Vagina (tissue), 2 donors: ENCODE data around the gene MAZ. TPM values are rescaled to one million over a fixed set of nuclear protein-coding genes. Genes with fewer than 3 reads are reported as not detected.
"Not testable (repeated sequence)": the region's sequence is repeated elsewhere in the genome, so short reads cannot be mapped to it uniquely, and the experiment has no call there.

Source experiments
- DNase-seq, 2 donors: peaks; one replicate each; pipeline ENCODE4 v3.0.0-alpha.2; 2017; ENCODE audit errors: extremely low spot score in 2 of 2
- H3K27ac ChIP-seq: fragments of 200-600 bp; sonication (generic); one replicate; pipeline ENCODE4 v1.5.1; 2019
- H3K27me3 ChIP-seq: fragments of 200-600 bp; sonication (generic); one replicate; pipeline ENCODE4 v1.5.1; 2019
- H3K36me3 ChIP-seq, 2 donors: fragments of 200-600 bp; sonication (generic); one replicate each; pipeline ENCODE4 v1.5.1; 2017 to 2019
- H3K4me1 ChIP-seq: fragments of 200-600 bp; sonication (generic); one replicate; pipeline ENCODE4 v1.5.1; 2019
- H3K4me3 ChIP-seq, 2 donors: fragments of 200-600 bp; sonication (generic); 1 replicate in 1 of 2; 2 replicates in 1 of 2; pipeline ENCODE4 v1.5.1; 2016 to 2019
- H3K9me3 ChIP-seq: fragments of 200-600 bp; sonication (generic); one replicate; pipeline ENCODE4 v1.5.1; 2019
- CTCF ChIP-seq, 3 experiments: fragments of 450-650 bp in 2 of 3; fragments of 200-600 bp in 1 of 3; sonication (generic) in 1 of 3; IDR thresholded peaks; one replicate each; pipeline ENCODE4 v1.5.1; 2017 to 2019; ENCODE audit warnings: antibody characterized with exemption in 3 of 3, mild to moderate bottlenecking in 2 of 3, moderate library complexity in 2 of 3
- POLR2A ChIP-seq, 2 donors: fragments of 450-650 bp; IDR thresholded peaks; one replicate each; pipeline ENCODE4 v1.6.1; 2017; ENCODE audit warnings: antibody characterized with exemption in 2 of 2, mild to moderate bottlenecking in 2 of 2, moderate library complexity in 2 of 2
- POLR2AphosphoS5 ChIP-seq, 2 donors: sonication (generic); formaldehyde crosslinking; IDR thresholded peaks; one replicate each; pipeline ENCODE4 v1.9.0; 2017; ENCODE audit warnings: antibody characterized with exemption in 2 of 2, mild to moderate bottlenecking in 2 of 2, low read depth in 1 of 2; ENCODE audit not compliant: insufficient read depth in 1 of 2
- intact Hi-C: fragments of 100-400 bp; cut with DNase I; formaldehyde crosslinking; loops from one replicate; pipeline ENCODE4 v1.15.1; 2023
- total RNA-seq: library from RNA; depleted of rRNA; stranded (reverse); fragments of >200 nt; gene quantifications from one replicate; pipeline ENCODE4 v1.2.3, GENCODE V29; 2016

MAZ gene
- total RNA-seq, 1 donor from 2014 or later, result 87.7 TPM

GRCh38 chr16:29825145-29826044 is 19.1 kb downstream of the MAZ start:
- Histone ChIP-seq H3K9me3 (no peaks in the 10 kb centered on the region), H3K4me3 (peak overlapping the region in 1 of 2 donors; percentile 17), H3K27ac (peak overlapping the region; percentile 93), H3K36me3 (peaks cover 0 to 3% of the 10 kb centered on the region in 2 donors), H3K4me1 (peaks cover 83% of the 10 kb centered on the region), H3K27me3 (no peaks in the 10 kb centered on the region)
- peak in 1 of 2 donors; percentile 89 for DNase-seq
- TF ChIP-seq CTCF (IDR thresholded peaks at IDR 0.05), result no peak
- peak in 1 of 2 donors; percentile 81 for TF ChIP-seq POLR2AphosphoS5 (IDR thresholded peaks at IDR 0.05; ENCODE audit: insufficient read depth in 1 of 2, low read depth in 1 of 2)
- TF ChIP-seq POLR2A (IDR thresholded peaks at IDR 0.05), result no peak
- intact Hi-C loops, result no loop called here

- DNase-seq, result no peak
- Histone ChIP-seq H3K4me1 (peaks cover 77% of the 10 kb centered on the region), H3K9me3 (no peaks in the 10 kb centered on the region), H3K27ac (peak overlapping the region; percentile 93), H3K27me3 (no peaks in the 10 kb centered on the region), H3K36me3 (peaks cover 0 to 12% of the 10 kb centered on the region in 2 donors), H3K4me3 (no peak overlapping the region)
- TF ChIP-seq POLR2A (IDR thresholded peaks at IDR 0.05) (no peak), POLR2AphosphoS5 (IDR thresholded peaks at IDR 0.05; ENCODE audit: insufficient read depth in 1 of 2, low read depth in 1 of 2) (no peak), CTCF (IDR thresholded peaks at IDR 0.05) (no peak)
- intact Hi-C loops, result no loop called here
These were observed 20.0 kb downstream of the MAZ start for GRCh38 chr16:29826342-29826695.

GRCh38 chr16:29830774-29831173 is 24.4 kb downstream of the MAZ start:
- Histone ChIP-seq H3K4me3 (no peak overlapping the region), H3K36me3 (peaks cover 0 to 51% of the 10 kb centered on the region in 2 donors), H3K27ac (no peak overlapping the region), H3K27me3 (no peaks in the 10 kb centered on the region), H3K9me3 (no peaks in the 10 kb centered on the region), H3K4me1 (peaks cover 33% of the 10 kb centered on the region)
- intact Hi-C loops, result no loop called here
- DNase-seq, result no peak
- TF ChIP-seq POLR2AphosphoS5 (IDR thresholded peaks at IDR 0.05; ENCODE audit: insufficient read depth in 1 of 2, low read depth in 1 of 2) (no peak), CTCF (IDR thresholded peaks at IDR 0.05) (no peak), POLR2A (IDR thresholded peaks at IDR 0.05) (no peak)

GRCh38 chr16:29831490-29831889 is 25.2 kb downstream of the MAZ start:
- Histone ChIP-seq H3K27ac (no peak overlapping the region), H3K9me3 (no peaks in the 10 kb centered on the region), H3K4me1 (peaks cover 26% of the 10 kb centered on the region), H3K27me3 (no peaks in the 10 kb centered on the region), H3K4me3 (no peak overlapping the region), H3K36me3 (peaks cover 0 to 58% of the 10 kb centered on the region in 2 donors)
- TF ChIP-seq POLR2AphosphoS5 (IDR thresholded peaks at IDR 0.05; ENCODE audit: insufficient read depth in 1 of 2, low read depth in 1 of 2) (no peak), POLR2A (IDR thresholded peaks at IDR 0.05) (no peak)
- intact Hi-C loops, result no loop called here
- DNase-seq, result no peak

DNA sequence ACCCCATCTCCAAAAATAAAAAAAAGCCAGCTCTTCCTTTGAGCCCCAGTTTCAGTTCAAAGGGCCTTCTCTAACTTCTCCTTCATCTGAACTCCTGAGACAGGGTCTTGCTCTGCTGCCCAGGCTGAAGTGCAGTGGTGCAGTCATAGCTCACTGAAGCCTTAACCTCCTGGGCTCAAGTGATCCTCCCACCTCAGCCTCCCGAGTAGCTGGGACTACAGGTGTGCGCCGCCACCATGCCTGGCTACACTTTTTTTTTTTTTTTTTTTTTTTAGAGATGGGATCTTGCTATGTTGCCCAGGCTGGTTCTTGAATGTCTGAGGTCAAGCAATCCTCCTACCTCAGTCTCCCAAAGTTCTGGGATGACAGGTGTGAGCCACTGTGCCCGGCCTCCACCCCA is 26.9 kb downstream of the MAZ start:
- H3K9me3 ChIP-seq, intact Hi-C loops, DNase-seq, H3K27me3 ChIP-seq, H3K27ac ChIP-seq, H3K4me3 ChIP-seq: not testable (repeated sequence)
- peaks cover 10% of the 10 kb centered on the region for H3K4me1 ChIP-seq
- H3K36me3 ChIP-seq, result peaks cover 0 to 74% of the 10 kb centered on the region in 2 donors

GRCh38 chr16:29834079-29834478 is 27.8 kb downstream of the MAZ start:
- Histone ChIP-seq H3K4me3 (no peak overlapping the region), H3K36me3 (peaks cover 0 to 81% of the 10 kb centered on the region in 2 donors), H3K9me3 (no peaks in the 10 kb centered on the region), H3K4me1 (peaks cover 6% of the 10 kb centered on the region), H3K27me3 (no peaks in the 10 kb centered on the region), H3K27ac (no peak overlapping the region)
- DNase-seq, result no peak
- intact Hi-C loops, result no loop called here
- no peak for TF ChIP-seq POLR2AphosphoS5 (IDR thresholded peaks at IDR 0.05; ENCODE audit: insufficient read depth in 1 of 2, low read depth in 1 of 2)
- no peak for TF ChIP-seq POLR2A (IDR thresholded peaks at IDR 0.05)
- TF ChIP-seq CTCF (IDR thresholded peaks at IDR 0.05), result no peak
